Left ventricle myocardium superior (tissue), 1 donor: ENCODE data around the gene ASXL2. TPM values are rescaled to one million over a fixed set of nuclear protein-coding genes. Genes with fewer than 3 reads are reported as not detected.

ENCODE experiments used
- total RNA-seq: library from RNA; stranded (reverse); fragmentation: NEBNext Ultra II Directional; extraction: Animal tissue kit (Norgen Biotek cat#: 25700); gene quantifications from one replicate; pipeline ENCODE4 v1.2.1, GENCODE V29; 2021
- donor health status: DM: no; HTN: yes; CAD: no; lungs with severe emphysema.

The ASXL2 gene
- total RNA-seq, 1 donor from 2014 or later, result 26.1 TPM

Other genes with a start within 250 kb of the ASXL2 start
- gene DTNB, start 204.9 kb downstream of the ASXL2 start, total RNA-seq, result 5.9 TPM
- 3.1 TPM for gene KIF3C, start 104.0 kb upstream of the ASXL2 start, total RNA-seq
- gene RAB10, start 155.6 kb upstream of the ASXL2 start, total RNA-seq, result 101 TPM